OCI-LY1 (cell line): ENCODE data around the gene SMCO2.

Experiments used
- CTCF ChIP-seq: fragments of 200-600 bp; sonication (generic), shearing (Covaris generic); IDR thresholded peaks from 2 replicates; pipeline ENCODE4 v1.5.1; 2017; ENCODE audit warnings: mild to moderate bottlenecking, antibody characterized with exemption, low read length, moderate library complexity, mixed read lengths
- EZH2 ChIP-seq: fragments of 200-600 bp; sonication (generic), shearing (Covaris generic); IDR thresholded peaks from 2 replicates; pipeline ENCODE4 v1.8.0; 2017; ENCODE audit warnings: borderline replicate concordance, mixed run types, mild to moderate bottlenecking, antibody characterized with exemption, low read length, moderate library complexity, mixed read lengths

- no peak for TF ChIP-seq CTCF
- TF ChIP-seq EZH2, result no peak
Observed at GRCh38 chr12:27422697-27423096, 23.8 kb upstream of the SMCO2 start.
